ENCODE results near the gene BRD1.

BRD1 gene

DNA sequence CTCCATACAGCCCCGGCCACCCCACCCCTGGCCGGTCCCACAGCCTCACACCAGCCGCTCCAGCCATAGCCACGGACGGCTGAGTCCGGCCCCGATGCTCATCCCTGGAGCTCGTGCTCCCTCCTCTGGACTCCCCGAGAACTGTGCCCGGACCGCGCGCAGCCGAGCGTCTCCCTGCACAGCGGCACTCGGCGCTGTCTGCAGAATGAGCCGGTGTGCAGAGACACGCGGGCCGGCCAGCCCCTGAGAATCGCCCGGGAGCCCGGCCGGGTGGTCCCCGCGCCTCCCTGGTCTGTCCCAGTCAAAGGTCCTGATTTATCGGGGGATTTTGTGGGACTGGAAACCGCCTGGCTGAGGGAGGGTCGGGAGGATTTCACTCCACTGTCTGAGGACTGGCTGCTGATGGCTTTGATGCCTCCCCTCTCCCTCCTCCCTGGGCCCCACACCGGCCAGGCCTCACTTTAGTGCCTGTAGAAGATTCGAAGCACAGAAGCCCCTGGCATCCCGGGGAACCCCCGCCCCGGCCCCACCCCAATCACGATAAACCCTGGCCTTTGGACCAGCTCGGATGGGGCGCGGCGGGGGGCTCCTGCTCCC is 102.7 kb downstream of the BRD1 start:
- peak; percentile 7 for DNase-seq

DNA sequence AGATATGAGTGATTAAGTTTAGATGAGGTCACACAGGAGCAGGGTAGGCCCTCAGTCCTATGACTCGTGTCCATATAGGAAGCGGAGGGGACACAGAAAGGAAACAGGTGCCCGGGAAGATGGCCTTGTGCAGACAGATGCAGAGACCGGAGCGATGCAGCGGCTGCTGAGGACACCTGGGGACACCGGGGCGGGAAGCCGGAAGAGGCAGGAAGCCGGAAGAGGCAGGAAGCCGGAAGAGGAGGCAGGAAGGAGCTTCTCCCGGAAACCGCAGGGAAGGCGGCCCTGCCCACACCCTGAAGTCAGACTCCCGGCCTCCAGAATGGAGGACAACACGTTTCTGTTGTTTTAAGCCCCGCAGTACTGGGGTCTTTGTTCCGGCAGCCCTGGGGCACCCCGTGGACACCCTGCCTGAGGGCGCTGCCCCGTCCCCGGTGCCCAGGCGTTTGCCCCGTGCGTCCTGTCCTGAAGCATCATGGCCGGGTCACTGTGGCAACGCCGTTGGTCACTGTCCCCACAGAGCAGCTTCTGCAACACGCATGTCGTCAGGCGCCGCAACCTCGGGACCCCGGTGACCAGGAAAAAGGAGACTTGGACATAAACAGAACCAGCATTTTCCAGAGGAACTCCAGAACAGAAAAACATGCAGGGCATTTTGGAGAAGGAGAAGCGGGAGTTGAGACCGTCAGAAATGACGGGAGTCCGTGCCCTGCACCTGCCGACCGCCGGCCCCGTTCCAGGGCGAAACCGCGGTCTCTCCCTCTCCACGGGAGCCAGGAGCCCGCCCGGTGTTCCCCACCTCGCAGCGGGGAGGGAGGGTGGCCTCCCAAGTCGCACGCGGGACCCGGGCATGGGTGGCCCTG is 103.4 kb downstream of the BRD1 start:
- DNase-seq = no peak

DNA sequence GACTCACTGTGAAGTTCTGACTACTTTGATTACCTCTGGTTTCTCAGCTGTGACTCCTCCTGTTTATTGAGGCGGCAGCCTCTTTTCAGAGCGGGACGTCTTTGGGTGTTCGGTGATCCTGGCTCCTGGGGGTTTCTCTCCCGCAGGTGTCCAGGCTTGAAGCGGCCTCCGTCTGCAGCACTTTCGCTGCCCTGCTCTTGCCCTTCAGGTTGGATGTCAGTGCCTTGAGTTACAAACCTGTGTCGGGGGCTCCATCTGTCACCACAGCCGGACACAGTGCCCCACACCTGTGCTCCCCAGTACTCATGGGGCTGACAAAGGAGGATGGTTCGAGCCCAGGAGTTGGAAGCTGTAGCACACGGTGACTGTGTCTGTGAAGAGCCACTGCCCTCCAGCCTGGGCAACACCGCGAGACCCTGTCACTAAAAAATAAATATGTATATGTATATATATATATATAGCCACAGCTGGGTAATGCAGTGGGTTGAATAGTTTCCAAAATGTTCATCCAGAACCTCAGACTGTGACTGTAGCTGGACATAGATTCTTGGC is 104.1 kb downstream of the BRD1 start:
- no peak for DNase-seq

Data from NCI-H526 treated with DMSO at 0.1 percent for 48 hours (cell line).